ENCODE results near the gene SCT. TPM values are rescaled to one million over a fixed set of nuclear protein-coding genes. Genes with fewer than 3 reads are reported as not detected.

The SCT gene
- polyA plus RNA-seq, 3 donors, result not detected

- peak within 1 kb of the TSS; percentile 85 for H3K4me2 ChIP-seq (replicated peaks; ENCODE audit: extremely low read depth, low read length, poor library complexity, severe bottlenecking)
- no peak for TF ChIP-seq CTCF (IDR thresholded peaks at IDR 0.05)
- H3K27me3 Mint-ChIP-seq (ENCODE audit: low read depth in 3 of 3), result peaks cover 0 to 1% (median 0%) of the 10 kb centered on the region in 3 donors
- peaks cover 47 to 49% of the 10 kb centered on the region in 2 donors for H3K4me1 ChIP-seq (ENCODE audit: control insufficient read depth in 1 of 2, insufficient read depth in 2 of 2, low read length in 2 of 2)
- H3K27me3 ChIP-seq (ENCODE audit: control insufficient read depth in 2 of 2, insufficient read depth in 2 of 2, low read length in 2 of 2), result no peaks in the 10 kb centered on the region
- DNase-seq, result peak; percentile 98
- peaks cover 35 to 39% of the 10 kb centered on the region in 2 donors for H3K36me3 ChIP-seq (replicated peaks in 1 of 2; ENCODE audit: control insufficient read depth in 1 of 2, insufficient read depth in 2 of 2, low read length in 2 of 2)
- no peaks in the 10 kb centered on the region for H3K9me3 ChIP-seq (replicated peaks in 1 of 2; ENCODE audit: control insufficient read depth in 1 of 2, insufficient read depth in 1 of 2, low read length in 2 of 2)
- under 1% methylated on average over 48 of the region's 66 CpGs for WGBS (ENCODE audit: insufficient coverage)
- H3K4me1 Mint-ChIP-seq, result peaks cover 35% of the 10 kb centered on the region
- H3K36me3 Mint-ChIP-seq, result peaks cover 22 to 45% of the 10 kb centered on the region in 2 donors
- peak within 1 kb of the TSS; percentile 77 to 98 (median 90) for H3K4me3 ChIP-seq (replicated peaks in 1 of 3; ENCODE audit: low read depth in 2 of 3, low read length in 3 of 3)
- peak within 1 kb of the TSS; percentile 63 for H2AFZ ChIP-seq (ENCODE audit: insufficient read depth, low read depth, low read length, poor library complexity, severe bottlenecking)
- peaks cover 44% of the 10 kb centered on the region for H4K20me1 ChIP-seq (ENCODE audit: insufficient read depth, low read length)
- intact Hi-C loops (cut with micrococcal nuclease), result no loop called here
- peak within 1 kb of the TSS; percentile 92 to 97 (median 95) for H3K27ac Mint-ChIP-seq
- H3K4me3 Mint-ChIP-seq, result peak within 1 kb of the TSS; percentile 81 to 91
- H3K79me2 ChIP-seq (ENCODE audit: insufficient read depth, low read length), result peaks cover 25% of the 10 kb centered on the region
- no peaks in the 10 kb centered on the region for H3K9me3 Mint-ChIP-seq
- peak within 1 kb of the TSS; percentile 88 for H3K9ac ChIP-seq (ENCODE audit: insufficient read depth, low read length, poor library complexity, severe bottlenecking)
- peak within 1 kb of the TSS; percentile 93 to 94 for H3K27ac ChIP-seq (ENCODE audit: low read depth in 1 of 2, low read length in 2 of 2)
Observed at GRCh38 chr11:615504-616319, 11.3 kb downstream of the SCT start, which contains the start of gene IRF7. Gene IRF7 (minus strand): TSS chr11:615950. CDS start chr11:615364, 586 bp downstream.

DNA sequence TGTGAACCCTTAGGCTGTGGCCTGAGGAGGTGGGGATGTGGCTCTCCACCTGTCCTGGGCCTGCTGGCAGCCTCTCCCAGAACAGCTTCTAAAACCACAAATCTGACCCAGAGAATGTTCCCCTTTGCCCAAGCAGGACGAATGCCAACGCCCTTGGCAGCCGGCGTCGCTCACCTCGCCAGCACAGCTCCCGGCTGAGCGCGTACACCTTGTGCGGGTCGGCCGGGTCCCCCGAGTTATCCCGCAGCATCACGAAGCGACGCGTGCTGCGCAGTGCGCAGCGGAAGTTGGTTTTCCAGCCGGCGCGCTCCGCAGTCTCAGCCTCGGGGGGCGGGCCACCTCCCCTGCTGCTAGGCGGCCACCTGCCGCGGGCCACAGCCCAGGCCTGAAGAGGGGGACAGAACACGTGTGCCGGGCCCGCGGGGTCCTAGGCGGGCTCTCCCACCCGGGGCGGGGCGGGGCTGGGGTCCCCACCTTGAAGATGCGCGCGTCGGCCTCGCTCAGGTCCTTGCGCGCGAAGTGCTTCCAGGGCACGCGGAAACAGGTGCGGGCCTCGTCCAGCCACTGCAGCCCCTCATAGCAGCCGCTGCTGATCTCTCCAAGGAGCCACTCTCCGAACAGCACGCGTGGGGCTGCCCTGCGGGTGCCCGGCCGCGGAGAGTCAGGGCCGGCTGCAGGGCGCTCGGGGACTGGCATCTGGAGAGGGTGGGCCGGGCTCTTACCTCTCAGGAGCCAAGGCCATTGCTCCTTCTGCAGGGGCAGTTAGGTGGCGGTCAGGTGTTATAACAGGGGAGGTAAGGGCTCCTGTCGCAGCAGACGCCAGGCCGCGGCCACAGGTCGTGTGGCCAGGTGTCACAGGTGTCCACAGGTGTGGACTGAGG, 12.1 kb downstream of the SCT start:
- intact Hi-C loops (cut with micrococcal nuclease), result loop anchor here (5.0 kb wide), 1 partner anchor 38 kb away; the partner anchor contains the start of gene PHRF1 (in 2 of the 2)
- peak overlapping the region; percentile 88 for H3K9ac ChIP-seq (ENCODE audit: insufficient read depth, low read length, poor library complexity, severe bottlenecking)
- H3K27ac ChIP-seq (ENCODE audit: low read depth in 1 of 2, low read length in 2 of 2), result peak overlapping the region; percentile 93 to 94
- 72% methylated on average over 68 of the region's 68 CpGs for WGBS (ENCODE audit: insufficient coverage)
- H4K20me1 ChIP-seq (ENCODE audit: insufficient read depth, low read length), result peaks cover 52% of the 10 kb centered on the region
- no peak overlapping the region for H2AFZ ChIP-seq (ENCODE audit: insufficient read depth, low read depth, low read length, poor library complexity, severe bottlenecking)
- H3K79me2 ChIP-seq (ENCODE audit: insufficient read depth, low read length), result peaks cover 25% of the 10 kb centered on the region
- peaks cover 38 to 41% of the 10 kb centered on the region in 2 donors for H3K4me1 ChIP-seq (ENCODE audit: control insufficient read depth in 1 of 2, insufficient read depth in 2 of 2, low read length in 2 of 2)
- TF ChIP-seq CTCF (IDR thresholded peaks at IDR 0.05), result no peak
- H3K9me3 ChIP-seq (replicated peaks in 1 of 2; ENCODE audit: control insufficient read depth in 1 of 2, insufficient read depth in 1 of 2, low read length in 2 of 2), result no peaks in the 10 kb centered on the region
- Mint-ChIP-seq H3K27me3 (ENCODE audit: low read depth in 3 of 3) (peaks cover 0 to 1% (median 0%) of the 10 kb centered on the region in 3 donors), H3K27ac (peak overlapping the region; percentile 92 to 97 (median 95)), H3K36me3 (peaks cover 27 to 53% of the 10 kb centered on the region in 2 donors), H3K4me1 (peaks cover 26% of the 10 kb centered on the region), H3K4me3 (peak overlapping the region; percentile 81 to 91), H3K9me3 (no peaks in the 10 kb centered on the region)
- no peaks in the 10 kb centered on the region for H3K27me3 ChIP-seq (ENCODE audit: control insufficient read depth in 2 of 2, insufficient read depth in 2 of 2, low read length in 2 of 2)
- no peak for DNase-seq
- H3K4me3 ChIP-seq (replicated peaks in 1 of 3; ENCODE audit: low read depth in 2 of 3, low read length in 3 of 3), result peak overlapping the region; percentile 77 to 98 (median 90)
- peaks cover 43 to 48% of the 10 kb centered on the region in 2 donors for H3K36me3 ChIP-seq (replicated peaks in 1 of 2; ENCODE audit: control insufficient read depth in 1 of 2, insufficient read depth in 2 of 2, low read length in 2 of 2)
- H3K4me2 ChIP-seq (replicated peaks; ENCODE audit: extremely low read depth, low read length, poor library complexity, severe bottlenecking), result peak overlapping the region; percentile 85
